Smooth muscle cell of the brain vasculature (primary cell): ENCODE data around the gene POLR1G.

Source experiments
- DNase-seq: peaks from one replicate; pipeline ENCODE4 v3.0.0-alpha.2; 2012; ENCODE audit warnings: low read depth, low spot score

Gene POLR1G

GRCh38 chr19:45406226-45407090, at the start of gene POLR1G:
Gene POLR1G (plus strand): TSS chr19:45406644. CDS start chr19:45406697, 53 bp downstream.
- peak; percentile 63 for DNase-seq

- DNase-seq, result no peak
Measured at GRCh38 chr19:45356760-45357444, 49.5 kb upstream of the POLR1G start.

- DNase-seq, result no peak
Measured at GRCh38 chr19:45357445-45357783, 49.0 kb upstream of the POLR1G start.

- no peak for DNase-seq
Measured at GRCh38 chr19:45358213-45358792, 48.1 kb upstream of the POLR1G start.

GRCh38 chr19:45361608-45362007, 44.8 kb upstream of the POLR1G start:
- DNase-seq, result no peak

GRCh38 chr19:45362291-45362690, 44.2 kb upstream of the POLR1G start:
- no peak for DNase-seq

GRCh38 chr19:45363861-45364459, 42.5 kb upstream of the POLR1G start:
- DNase-seq, result no peak

GRCh38 chr19:45364696-45365095, 41.7 kb upstream of the POLR1G start:
- DNase-seq, result no peak

GRCh38 chr19:45368127-45368526, 38.3 kb upstream of the POLR1G start:
- no peak for DNase-seq

GRCh38 chr19:45368737-45369340, 37.6 kb upstream of the POLR1G start:
- no peak for DNase-seq

- peak; percentile 98 for DNase-seq
Measured at GRCh38 chr19:45370410-45371204, 35.8 kb upstream of the POLR1G start, which contains the start of gene ERCC2. Gene ERCC2 (minus strand): TSS chr19:45370573. CDS start chr19:45370540, 33 bp downstream.

GRCh38 chr19:45376045-45376724, 30.3 kb upstream of the POLR1G start:
- DNase-seq, result no peak

GRCh38 chr19:45380107-45380506, 26.3 kb upstream of the POLR1G start:
- DNase-seq, result no peak

GRCh38 chr19:45382426-45382825, 24.0 kb upstream of the POLR1G start:
- no peak for DNase-seq

GRCh38 chr19:45385392-45386221, 20.8 kb upstream of the POLR1G start:
- DNase-seq, result no peak

- DNase-seq, result no peak
Measured at GRCh38 chr19:45391346-45391745, 15.1 kb upstream of the POLR1G start.

GRCh38 chr19:45391871-45392665, 14.4 kb upstream of the POLR1G start:
- DNase-seq, result no peak

- no peak for DNase-seq
Measured at GRCh38 chr19:45395821-45396617, 10.4 kb upstream of the POLR1G start.
